ENCODE results near the gene CFAP92.

Gene CFAP92

GRCh38 chr3:129022114-129023007, 28.5 kb upstream of the CFAP92 start (continued):
- TF ChIP-seq PRDM4 (tag by site-specific recombination; IDR thresholded peaks at IDR 0.05) = no peak
- no peak for TF ChIP-seq ZNF514 (tag by site-specific recombination; IDR thresholded peaks at IDR 0.05)

GRCh38 chr3:129021140-129021551, 27.3 kb upstream of the CFAP92 start:
- CTCF ChIA-PET = no interaction called here
- H3K27ac ChIP-seq (ENCODE audit: extremely low read depth, low read depth, low read length) = no peak overlapping the region

GRCh38 chr3:129020691-129021090, 26.8 kb upstream of the CFAP92 start:
- H3K36me3 ChIP-seq (ENCODE audit: control insufficient read depth in 2 of 2, insufficient read depth in 1 of 2, low read length in 2 of 2) = no peaks in the 10 kb centered on the region
- no peaks in the 10 kb centered on the region for H3K4me1 ChIP-seq (ENCODE audit: control insufficient read depth, insufficient read depth, low read length)
- CTCF ChIA-PET = interaction anchor here (0.6 kb wide), 1 partner anchor 224 kb away, joined by 3 read pairs; no protein-coding TSS in a partner anchor
- TF ChIP-seq SCRT1 (tag by site-specific recombination; IDR thresholded peaks at IDR 0.05; ENCODE audit: borderline replicate concordance) (no peak), ZNF324 (tag by site-specific recombination; IDR thresholded peaks at IDR 0.05) (no peak), ZNF341 (tag by site-specific recombination; IDR thresholded peaks at IDR 0.05; ENCODE audit: low read depth) (no peak)
- no peaks in the 10 kb centered on the region for H3K9me3 ChIP-seq (ENCODE audit: control insufficient read depth, insufficient read depth, low read depth, low read length)
- POLR2A ChIA-PET = no interaction called here
- H3K27ac ChIP-seq (ENCODE audit: extremely low read depth, low read depth, low read length) = no peak overlapping the region
- H3K4me3 ChIP-seq (ENCODE audit: low read depth, low read length) = no peak overlapping the region

More at GRCh38 chr3:129021140-129021551, 27.3 kb upstream of the CFAP92 start:
- H3K36me3 ChIP-seq (ENCODE audit: control insufficient read depth in 2 of 2, insufficient read depth in 1 of 2, low read length in 2 of 2) = no peaks in the 10 kb centered on the region
- no peaks in the 10 kb centered on the region for H3K9me3 ChIP-seq (ENCODE audit: control insufficient read depth, insufficient read depth, low read depth, low read length)
- no peaks in the 10 kb centered on the region for H3K4me1 ChIP-seq (ENCODE audit: control insufficient read depth, insufficient read depth, low read length)
- TF ChIP-seq ZNF692 (tag by site-specific recombination; IDR thresholded peaks at IDR 0.05) (no peak), ZNF560 (tag by site-specific recombination; IDR thresholded peaks at IDR 0.05; ENCODE audit: borderline replicate concordance) (no peak), ZNF830 (tag by site-specific recombination; IDR thresholded peaks at IDR 0.05; ENCODE audit: low read depth) (no peak), SP2 (tag by site-specific recombination; IDR thresholded peaks at IDR 0.05) (no peak), GLI2 (tag by site-specific recombination; IDR thresholded peaks at IDR 0.05; ENCODE audit: borderline replicate concordance, low read depth) (no peak), EGR2 (tag by site-specific recombination; IDR thresholded peaks at IDR 0.05; ENCODE audit: low read depth) (no peak), ZNF426 (tag by site-specific recombination; IDR thresholded peaks at IDR 0.05) (no peak), ZNF248 (tag by site-specific recombination; IDR thresholded peaks at IDR 0.05) (no peak), ZBTB11 (tag by site-specific recombination; conservative IDR thresholded peaks at IDR 0.05; ENCODE audit: low read depth) (no peak)
- no peak overlapping the region for H3K4me3 ChIP-seq (ENCODE audit: low read depth, low read length)
- POLR2A ChIA-PET = no interaction called here
